B cell (primary cell): ENCODE results near the gene CCDC88C. TPM values are rescaled to one million over a fixed set of nuclear protein-coding genes. Genes with fewer than 3 reads are reported as not detected.

ENCODE experiments used
- ATAC-seq: fragments of 200-7000 bp; cut with Tn5 transposase; one replicate; pipeline ENCODE4 v1.10.0; 2021; ENCODE audit warnings: low read depth, mild to moderate bottlenecking, moderate number of reproducible peaks, moderate library complexity
- CTCF ChIA-PET: fragments of 350-600 bp; sonication (Branson Sonifier 250); formaldehyde crosslinking; loops from one replicate; lab custom pipeline; 2021; ENCODE audit warnings: antibody characterized with exemption, inconsistent platforms; lab: Charles Lee
- POLR2A ChIA-PET: fragments of 350-600 bp; sonication (Branson Sonifier 250); formaldehyde crosslinking; loops from one replicate; lab custom pipeline; 2021; ENCODE audit warnings: antibody characterized with exemption; lab: Charles Lee
- DNase-seq: peaks from one replicate; pipeline ENCODE4 v3.0.0; 2013
- H2AFZ ChIP-seq: 2 replicates; pipeline ENCODE4 v1.6.1; 2012; ENCODE audit warnings: mild to moderate bottlenecking, low read depth, low read length; ENCODE audit not compliant: insufficient read depth, poor library complexity, severe bottlenecking
- H3K27ac ChIP-seq, 2 donors: 1 replicate in 1 of 2; 2 replicates in 1 of 2; pipeline ENCODE4 v1.5.1; 2012 to 2013; ENCODE audit warnings: low read length in 2 of 2, mild to moderate bottlenecking in 2 of 2, moderate library complexity in 1 of 2
- H3K27me3 ChIP-seq, 4 experiments: fragments of 200-600 bp in 1 of 4; sonication (generic) in 1 of 4; replicated peaks in 1 of 4; 1 replicate in 2 of 4; 2 replicates in 2 of 4; pipeline versions ENCODE4 v1.6.1 to v1.7.0; 2013 to 2016; ENCODE audit warnings: low read length in 3 of 4, mild to moderate bottlenecking in 2 of 4, mixed read lengths in 1 of 4, moderate library complexity in 1 of 4; ENCODE audit not compliant: insufficient read depth in 4 of 4, control insufficient read depth in 3 of 4; ENCODE audit errors: control extremely low read depth in 1 of 4
- H3K36me3 ChIP-seq, 2 experiments: replicated peaks in 1 of 2; 1 replicate in 1 of 2; 2 replicates in 1 of 2; pipeline versions ENCODE4 v1.6.1 to v1.7.1; 2013; ENCODE audit warnings: low read length in 1 of 2; ENCODE audit not compliant: insufficient read depth in 2 of 2, control insufficient read depth in 1 of 2; ENCODE audit errors: control extremely low read depth in 1 of 2, extremely low read depth in 1 of 2
- H3K4me1 ChIP-seq, 2 donors: fragments of 200-600 bp in 1 of 2; sonication (generic) in 1 of 2; 1 replicate in 1 of 2; 2 replicates in 1 of 2; pipeline versions ENCODE4 v1.5.1 to v1.6.1; 2013 to 2017; ENCODE audit warnings: low read length in 2 of 2; ENCODE audit not compliant: control insufficient read depth in 2 of 2, insufficient read depth in 2 of 2
- H3K4me2 ChIP-seq: replicated peaks from 2 replicates; pipeline ENCODE3; 2012; ENCODE audit warnings: mild to moderate bottlenecking, low read depth, low read length; ENCODE audit not compliant: poor library complexity, severe bottlenecking
- H3K4me3 ChIP-seq, 5 experiments: fragments of 200-600 bp in 1 of 5; sonication (generic) in 1 of 5; 1 replicate in 3 of 5; 2 replicates in 2 of 5; pipeline versions ENCODE4 v1.5.1 to v1.7.0; 2011 to 2016; ENCODE audit warnings: low read length in 4 of 5, mild to moderate bottlenecking in 4 of 5, low read depth in 2 of 5, control low read depth in 1 of 5, moderate library complexity in 1 of 5; ENCODE audit not compliant: insufficient read depth in 1 of 5; ENCODE audit errors: control extremely low read depth in 1 of 5, extremely low read depth in 1 of 5
- H3K79me2 ChIP-seq: fragments of 200-600 bp; sonication (generic); one replicate; pipeline ENCODE4 v1.6.0; 2016; ENCODE audit warnings: low read length; ENCODE audit not compliant: control insufficient read depth, insufficient read depth
- H3K9ac ChIP-seq: fragments of 200-600 bp; sonication (generic); 2 replicates; pipeline ENCODE4 v1.6.1; 2017; ENCODE audit warnings: mild to moderate bottlenecking, low read length, moderate library complexity
- H3K9me3 ChIP-seq, 3 donors: one replicate each; pipeline versions ENCODE4 v1.6.1 to v1.7.1; 2013; ENCODE audit warnings: low read length in 2 of 3; ENCODE audit not compliant: control insufficient read depth in 2 of 3, insufficient read depth in 1 of 3; ENCODE audit errors: control extremely low read depth in 1 of 3
- H4K20me1 ChIP-seq: 2 replicates; pipeline ENCODE4 v1.6.0; 2012; ENCODE audit warnings: mild to moderate bottlenecking, low read length; ENCODE audit not compliant: insufficient read depth, control insufficient read depth, poor library complexity, severe bottlenecking
- H3K27ac Mint-ChIP-seq: one replicate; pipeline ENCODE4 v1.8.0; 2021; ENCODE audit warnings: mixed read lengths
- H3K27me3 Mint-ChIP-seq: one replicate; pipeline ENCODE4 v1.8.0; 2021; ENCODE audit warnings: mixed read lengths
- H3K4me1 Mint-ChIP-seq: one replicate; pipeline ENCODE4 v1.8.0; 2021; ENCODE audit warnings: mixed read lengths
- H3K4me3 Mint-ChIP-seq: one replicate; pipeline ENCODE4 v1.8.0; 2021; ENCODE audit warnings: mixed read lengths
- H3K9me3 Mint-ChIP-seq: one replicate; pipeline ENCODE4 v1.8.0; 2022; ENCODE audit warnings: mixed read lengths; ENCODE audit not compliant: insufficient read depth
- EZH2 ChIP-seq: IDR thresholded peaks from 2 replicates; pipeline ENCODE4 v1.6.1; 2012; ENCODE audit warnings: borderline replicate concordance, low read depth, mild to moderate bottlenecking, moderate library complexity, low read length; ENCODE audit not compliant: insufficient read depth, poor library complexity, severe bottlenecking
- WGBS: methylation state at CpG from one replicate; pipeline ENCODE4 v1.1.5; 2013; ENCODE audit warnings: missing lambda C conversion rate; ENCODE audit not compliant: insufficient coverage; 5-methylcytosine and 5-hydroxymethylcytosine counted together
- intact Hi-C: fragments of 100-400 bp; cut with micrococcal nuclease; formaldehyde crosslinking; loops from one replicate; pipeline ENCODE4 v1.10.0; 2022
- polyA plus RNA-seq: library from polyadenylated mRNA; depleted of rRNA; stranded (reverse); fragments of >200 nt; gene quantifications from 2 replicates; pipeline ENCODE4 v1.2.3, GENCODE V29; 2012
- total RNA-seq, 2 donors: library from RNA; stranded (reverse); fragments of 120-200 nt in 1 of 2; gene quantifications; 1 replicate in 1 of 2; 2 replicates in 1 of 2; pipeline versions ENCODE4 v1.2.3 to v1.2.4, GENCODE V29; 2013 to 2022
- TF ChIP-seq, protein P1 (sequence below): fragments of 200-600 bp; IDR thresholded peaks from one replicate; pipeline ENCODE4 v1.8.0; 2022; ENCODE audit warnings: antibody characterized with exemption, mild to moderate bottlenecking

The CCDC88C gene
- total and polyA plus RNA-seq, 2 donors (not counting 1 experiment from before 2014, with no cell fraction given) = 98.7 to 181 TPM

DNA sequence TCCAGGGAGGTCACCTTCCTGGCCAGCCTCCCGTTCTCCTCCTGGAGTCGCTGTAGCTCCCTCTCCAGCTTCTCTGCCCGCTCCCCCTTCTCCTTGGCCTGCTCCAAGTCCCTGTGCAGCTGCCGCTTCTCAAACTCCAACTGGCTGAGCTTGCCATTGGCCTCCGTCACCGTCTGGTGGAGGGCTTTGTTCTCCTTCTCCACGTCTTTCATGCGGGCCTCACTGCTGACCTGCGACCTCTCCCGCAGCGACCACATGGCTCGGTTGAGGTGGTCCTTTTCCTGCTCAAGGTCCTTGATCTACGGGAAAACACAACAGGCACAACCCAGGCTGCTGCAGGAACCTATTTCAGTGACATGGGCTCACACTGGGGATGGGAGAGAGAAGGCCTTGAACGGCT, 103.8 kb downstream of the CCDC88C start:
- Histone ChIP-seq H3K79me2 (peaks cover 79% of the 10 kb centered on the region), H3K9me3 (peaks cover 0 to 6% (median 0%) of the 10 kb centered on the region in 3 donors), H3K36me3 (peaks cover 0 to 66% of the 10 kb centered on the region in 2 experiments), H4K20me1 (peaks cover 17% of the 10 kb centered on the region), H3K27me3 (no peaks in the 10 kb centered on the region), H3K9ac (no peak overlapping the region), H3K4me3 (no peak overlapping the region), H3K4me1 (peaks cover 69 to 75% of the 10 kb centered on the region in 2 donors), H3K27ac (peak overlapping the region in 1 of 2 donors; percentile 92), H3K4me2 (peak overlapping the region; percentile 13), H2AFZ (no peak overlapping the region)
- peak overlapping the region; percentile 95 for H3K27ac Mint-ChIP-seq
- H3K4me1 Mint-ChIP-seq = peaks cover 64% of the 10 kb centered on the region
- H3K4me3 Mint-ChIP-seq = no peak overlapping the region
- intact Hi-C loops = loop anchor here (2.0 to 10.0 kb wide), 2 partner anchors 71 to 309 kb away; no protein-coding TSS in a partner anchor
- POLR2A ChIA-PET = no interaction called here
- no peak for ATAC-seq
- H3K27me3 Mint-ChIP-seq = no peaks in the 10 kb centered on the region
- CTCF ChIA-PET = interaction anchor here (1.0 to 1.2 kb wide), 3 partner anchors 10 to 105 kb away, joined by 3 read pairs; no protein-coding TSS in a partner anchor
- H3K9me3 Mint-ChIP-seq = no peaks in the 10 kb centered on the region
- no peak for DNase-seq
- WGBS = 95% methylated on average over 14 of the region's 14 CpGs
- TF ChIP-seq, protein P1, sequence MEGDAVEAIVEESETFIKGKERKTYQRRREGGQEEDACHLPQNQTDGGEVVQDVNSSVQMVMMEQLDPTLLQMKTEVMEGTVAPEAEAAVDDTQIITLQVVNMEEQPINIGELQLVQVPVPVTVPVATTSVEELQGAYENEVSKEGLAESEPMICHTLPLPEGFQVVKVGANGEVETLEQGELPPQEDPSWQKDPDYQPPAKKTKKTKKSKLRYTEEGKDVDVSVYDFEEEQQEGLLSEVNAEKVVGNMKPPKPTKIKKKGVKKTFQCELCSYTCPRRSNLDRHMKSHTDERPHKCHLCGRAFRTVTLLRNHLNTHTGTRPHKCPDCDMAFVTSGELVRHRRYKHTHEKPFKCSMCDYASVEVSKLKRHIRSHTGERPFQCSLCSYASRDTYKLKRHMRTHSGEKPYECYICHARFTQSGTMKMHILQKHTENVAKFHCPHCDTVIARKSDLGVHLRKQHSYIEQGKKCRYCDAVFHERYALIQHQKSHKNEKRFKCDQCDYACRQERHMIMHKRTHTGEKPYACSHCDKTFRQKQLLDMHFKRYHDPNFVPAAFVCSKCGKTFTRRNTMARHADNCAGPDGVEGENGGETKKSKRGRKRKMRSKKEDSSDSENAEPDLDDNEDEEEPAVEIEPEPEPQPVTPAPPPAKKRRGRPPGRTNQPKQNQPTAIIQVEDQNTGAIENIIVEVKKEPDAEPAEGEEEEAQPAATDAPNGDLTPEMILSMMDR = no peak
- no peak for TF ChIP-seq EZH2

DNA sequence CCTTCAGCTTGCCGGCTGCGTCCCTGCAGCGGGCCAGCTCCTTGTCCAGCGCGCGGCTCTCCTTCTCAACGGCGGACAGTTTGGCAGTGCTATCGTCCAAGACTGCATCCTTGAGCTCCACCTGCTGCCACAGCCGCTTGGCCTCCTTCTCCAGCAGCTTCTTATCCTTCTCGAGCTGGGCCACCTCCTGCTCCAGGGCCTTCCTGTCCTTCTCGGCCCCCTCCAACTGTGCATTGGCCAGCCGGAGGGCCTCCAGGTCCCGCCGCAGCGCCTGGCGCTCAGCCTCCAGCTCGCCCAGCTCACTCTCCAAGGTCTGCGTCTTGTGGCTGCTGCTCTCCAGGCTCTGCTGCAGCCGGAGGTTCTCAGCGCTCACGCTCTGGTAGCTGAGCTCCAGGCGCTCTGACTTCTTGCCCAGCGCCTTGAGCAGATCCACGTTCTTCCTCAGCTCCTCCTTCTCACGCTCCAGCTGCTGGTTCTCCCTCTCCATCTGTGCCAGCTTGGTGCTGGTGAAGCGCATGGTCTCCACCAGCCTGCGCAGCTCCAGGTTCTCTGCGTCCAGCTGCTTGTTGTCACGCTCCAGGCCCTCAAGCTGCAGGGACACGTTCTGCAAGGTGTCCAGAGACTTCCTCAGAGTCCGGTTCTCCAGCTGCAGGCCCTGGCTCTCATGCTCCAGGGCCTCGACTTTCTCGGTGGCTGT, 104.3 kb downstream of the CCDC88C start:
- ATAC-seq (no peak), DNase-seq (no peak)
- 97% methylated on average over 34 of the region's 34 CpGs for WGBS
- peak overlapping the region in 1 of 2 donors; percentile 92 for H3K27ac ChIP-seq
- ChIA-PET POLR2A (no interaction called here), CTCF (interaction anchor here (0.5 to 1.2 kb wide), 5 partner anchors 10 to 141 kb away, joined by 3 read pairs; no protein-coding TSS in a partner anchor)
- no peak overlapping the region for H3K4me3 ChIP-seq
- H3K79me2 ChIP-seq = peaks cover 79% of the 10 kb centered on the region
- peaks cover 63 to 69% of the 10 kb centered on the region in 2 donors for H3K4me1 ChIP-seq
- peaks cover 0 to 6% (median 0%) of the 10 kb centered on the region in 3 donors for H3K9me3 ChIP-seq
- Mint-ChIP-seq H3K27me3 (no peaks in the 10 kb centered on the region), H3K27ac (peak overlapping the region; percentile 22), H3K9me3 (no peaks in the 10 kb centered on the region), H3K4me1 (peaks cover 61% of the 10 kb centered on the region), H3K4me3 (no peak overlapping the region)
- H3K4me2 ChIP-seq = no peak overlapping the region
- peaks cover 17% of the 10 kb centered on the region for H4K20me1 ChIP-seq
- no peak overlapping the region for H2AFZ ChIP-seq
- TF ChIP-seq, protein P1 = no peak
- TF ChIP-seq EZH2 = no peak
- H3K27me3 ChIP-seq = no peaks in the 10 kb centered on the region
- H3K9ac ChIP-seq = no peak overlapping the region
- intact Hi-C loops = loop anchor here (10.0 kb wide), 1 partner anchor 309 kb away; no protein-coding TSS in a partner anchor
- H3K36me3 ChIP-seq = peaks cover 0 to 66% of the 10 kb centered on the region in 2 experiments
